Upper lobe of left lung (tissue), 4 donors: ENCODE measurements around the gene PPAN.

Experiments
- POLR2A ChIP-seq, 4 donors: fragments of 450-650 bp; IDR thresholded peaks; one replicate each; pipeline ENCODE4 v1.5.1; 2016 to 2017; ENCODE audit warnings: antibody characterized with exemption in 4 of 4, mild to moderate bottlenecking in 2 of 4
- TF ChIP-seq, protein P1 (sequence below), 6 experiments: fragments of 450-650 bp in 4 of 6; fragments of 200-600 bp in 2 of 6; sonication (generic) in 2 of 6; IDR thresholded peaks; one replicate each; pipeline ENCODE4 v1.5.1; 2016 to 2019; ENCODE audit warnings: antibody characterized with exemption in 6 of 6

- no peak for TF ChIP-seq POLR2A (IDR thresholded peaks at IDR 0.05)
- TF ChIP-seq, protein P1, sequence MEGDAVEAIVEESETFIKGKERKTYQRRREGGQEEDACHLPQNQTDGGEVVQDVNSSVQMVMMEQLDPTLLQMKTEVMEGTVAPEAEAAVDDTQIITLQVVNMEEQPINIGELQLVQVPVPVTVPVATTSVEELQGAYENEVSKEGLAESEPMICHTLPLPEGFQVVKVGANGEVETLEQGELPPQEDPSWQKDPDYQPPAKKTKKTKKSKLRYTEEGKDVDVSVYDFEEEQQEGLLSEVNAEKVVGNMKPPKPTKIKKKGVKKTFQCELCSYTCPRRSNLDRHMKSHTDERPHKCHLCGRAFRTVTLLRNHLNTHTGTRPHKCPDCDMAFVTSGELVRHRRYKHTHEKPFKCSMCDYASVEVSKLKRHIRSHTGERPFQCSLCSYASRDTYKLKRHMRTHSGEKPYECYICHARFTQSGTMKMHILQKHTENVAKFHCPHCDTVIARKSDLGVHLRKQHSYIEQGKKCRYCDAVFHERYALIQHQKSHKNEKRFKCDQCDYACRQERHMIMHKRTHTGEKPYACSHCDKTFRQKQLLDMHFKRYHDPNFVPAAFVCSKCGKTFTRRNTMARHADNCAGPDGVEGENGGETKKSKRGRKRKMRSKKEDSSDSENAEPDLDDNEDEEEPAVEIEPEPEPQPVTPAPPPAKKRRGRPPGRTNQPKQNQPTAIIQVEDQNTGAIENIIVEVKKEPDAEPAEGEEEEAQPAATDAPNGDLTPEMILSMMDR (IDR thresholded peaks at IDR 0.05) = no peak
Observed at GRCh38 chr19:10122045-10122444, 15.9 kb downstream of the PPAN start.
